ENCODE results near the gene MRPS18A.

MRPS18A gene

GRCh38 chr6:43727634-43728033, 40.0 kb upstream of the MRPS18A start:
- Histone ChIP-seq H3K4me2 (ENCODE audit: low read length) (no peak overlapping the region), H3K4me3 (ENCODE audit: low read depth, low read length) (no peak overlapping the region), H3K36me3 (ENCODE audit: control insufficient read depth, insufficient read depth, low read length) (no peaks in the 10 kb centered on the region), H3K27ac (no peak overlapping the region), H3K79me2 (no peaks in the 10 kb centered on the region), H3K9ac (no peak overlapping the region), H2AFZ (no peak overlapping the region), H3K4me1 (no peaks in the 10 kb centered on the region), H3K27me3 (ENCODE audit: control insufficient read depth, insufficient read depth, low read length) (no peaks in the 10 kb centered on the region), H3K9me3 (ENCODE audit: control insufficient read depth, low read length) (no peaks in the 10 kb centered on the region)
- no peak for TF ChIP-seq CTCF (IDR thresholded peaks at IDR 0.05)

- H3K4me3 ChIP-seq (ENCODE audit: low read depth, low read length) = no peak overlapping the region
- H3K9me3 ChIP-seq (ENCODE audit: control insufficient read depth, low read length) = no peaks in the 10 kb centered on the region
- no peak overlapping the region for H3K4me2 ChIP-seq (ENCODE audit: low read length)
- no peak for TF ChIP-seq CTCF (IDR thresholded peaks at IDR 0.05)
- H3K79me2 ChIP-seq = no peaks in the 10 kb centered on the region
- no peak overlapping the region for H3K27ac ChIP-seq
- no peaks in the 10 kb centered on the region for H3K27me3 ChIP-seq (ENCODE audit: control insufficient read depth, insufficient read depth, low read length)
- no peaks in the 10 kb centered on the region for H3K36me3 ChIP-seq (ENCODE audit: control insufficient read depth, insufficient read depth, low read length)
- H3K4me1 ChIP-seq = no peaks in the 10 kb centered on the region
- no peak overlapping the region for H2AFZ ChIP-seq
- no peak overlapping the region for H3K9ac ChIP-seq
These were observed 38.3 kb upstream of the MRPS18A start for GRCh38 chr6:43725643-43726580.

GRCh38 chr6:43724914-43725642, 37.5 kb upstream of the MRPS18A start:
- H2AFZ ChIP-seq = no peak overlapping the region
- H3K4me1 ChIP-seq = no peaks in the 10 kb centered on the region
- no peaks in the 10 kb centered on the region for H3K79me2 ChIP-seq
- H3K9ac ChIP-seq = no peak overlapping the region
- H3K36me3 ChIP-seq (ENCODE audit: control insufficient read depth, insufficient read depth, low read length) = no peaks in the 10 kb centered on the region
- no peaks in the 10 kb centered on the region for H3K9me3 ChIP-seq (ENCODE audit: control insufficient read depth, low read length)
- no peak overlapping the region for H3K27ac ChIP-seq
- TF ChIP-seq CTCF (IDR thresholded peaks at IDR 0.05) = no peak
- no peaks in the 10 kb centered on the region for H3K27me3 ChIP-seq (ENCODE audit: control insufficient read depth, insufficient read depth, low read length)
- H3K4me3 ChIP-seq (ENCODE audit: low read depth, low read length) = no peak overlapping the region
- no peak overlapping the region for H3K4me2 ChIP-seq (ENCODE audit: low read length)

GRCh38 chr6:43724354-43724753, 36.8 kb upstream of the MRPS18A start:
- Histone ChIP-seq H3K36me3 (ENCODE audit: control insufficient read depth, insufficient read depth, low read length) (no peaks in the 10 kb centered on the region), H3K9me3 (ENCODE audit: control insufficient read depth, low read length) (no peaks in the 10 kb centered on the region), H3K4me1 (no peaks in the 10 kb centered on the region), H3K9ac (no peak overlapping the region), H3K4me3 (ENCODE audit: low read depth, low read length) (no peak overlapping the region), H3K4me2 (ENCODE audit: low read length) (no peak overlapping the region), H3K27me3 (ENCODE audit: control insufficient read depth, insufficient read depth, low read length) (no peaks in the 10 kb centered on the region), H3K79me2 (no peaks in the 10 kb centered on the region), H2AFZ (no peak overlapping the region), H3K27ac (no peak overlapping the region)
- no peak for TF ChIP-seq CTCF (IDR thresholded peaks at IDR 0.05)
